CD4-positive, CD25-positive, alpha-beta regulatory T cell (primary cell): ENCODE measurements around the gene PRAMEF15. TPM values are rescaled to one million over a fixed set of nuclear protein-coding genes. Genes with fewer than 3 reads are reported as not detected.
"Not testable (repeated sequence)": the region's sequence is repeated elsewhere in the genome, so short reads cannot be mapped to it uniquely, and the experiment has no call there.

Source experiments
- ATAC-seq, 2 donors: fragments of 150-1000 bp; cut with Tn5 transposase; one replicate each; pipeline ENCODE4 v1.10.0; 2021; ENCODE audit warnings: low read depth in 2 of 2, moderate number of reproducible peaks in 2 of 2, moderate library complexity in 1 of 2
- DNase-seq, 3 donors: peaks; one replicate each; pipeline versions ENCODE4 v3.0.0 to v3.0.0-alpha.2; 2012 to 2022; ENCODE audit warnings: mixed read lengths in 1 of 3
- H3K27ac ChIP-seq: one replicate; pipeline ENCODE4 v1.7.0; 2013; ENCODE audit warnings: mild to moderate bottlenecking, low read length; ENCODE audit not compliant: insufficient read depth, poor library complexity, severe bottlenecking
- H3K27me3 ChIP-seq: one replicate; pipeline ENCODE4 v1.7.0; 2013; ENCODE audit warnings: low read length; ENCODE audit not compliant: control insufficient read depth, insufficient read depth
- H3K36me3 ChIP-seq: one replicate; pipeline ENCODE4 v1.7.0; 2013; ENCODE audit warnings: mild to moderate bottlenecking, low read length, moderate library complexity; ENCODE audit not compliant: control insufficient read depth, insufficient read depth
- H3K4me1 ChIP-seq: 2 replicates; pipeline ENCODE4 v1.7.0; 2013; ENCODE audit warnings: mild to moderate bottlenecking, low read length; ENCODE audit not compliant: insufficient read depth, control insufficient read depth, poor library complexity, severe bottlenecking
- H3K4me3 ChIP-seq: one replicate; pipeline ENCODE4 v1.7.0; 2013; ENCODE audit warnings: low read depth, mild to moderate bottlenecking, low read length, moderate library complexity
- H3K9me3 ChIP-seq, 2 experiments: 1 replicate in 1 of 2; 2 replicates in 1 of 2; pipeline ENCODE4 v1.7.0; 2013; ENCODE audit warnings: low read length in 2 of 2, mild to moderate bottlenecking in 1 of 2, moderate library complexity in 1 of 2; ENCODE audit not compliant: control insufficient read depth in 2 of 2
- H3K27ac Mint-ChIP-seq, 3 donors: one replicate each; pipeline ENCODE4 v1.8.0; 2020 to 2022; ENCODE audit warnings: mild to moderate bottlenecking in 3 of 3, mixed read lengths in 3 of 3, moderate library complexity in 2 of 3
- H3K27me3 Mint-ChIP-seq: one replicate; pipeline ENCODE4 v1.8.0; 2022; ENCODE audit warnings: mild to moderate bottlenecking, mixed read lengths
- H3K36me3 Mint-ChIP-seq: one replicate; pipeline ENCODE4 v1.8.0; 2020; ENCODE audit warnings: mixed read lengths
- H3K4me1 Mint-ChIP-seq, 4 donors: one replicate each; pipeline ENCODE4 v1.8.0; 2020 to 2022; ENCODE audit warnings: mixed read lengths in 4 of 4, mild to moderate bottlenecking in 1 of 4
- H3K4me3 Mint-ChIP-seq, 4 donors: one replicate each; pipeline ENCODE4 v1.8.0; 2020 to 2022; ENCODE audit warnings: mild to moderate bottlenecking in 4 of 4, mixed read lengths in 4 of 4, moderate library complexity in 3 of 4
- H3K9me3 Mint-ChIP-seq, 7 donors: one replicate each; pipeline ENCODE4 v1.8.0; 2020 to 2022; ENCODE audit warnings: mixed read lengths in 7 of 7, mild to moderate bottlenecking in 3 of 7, moderate library complexity in 2 of 7
- polyA plus RNA-seq, 4 donors: library from polyadenylated mRNA; unstranded; fragments of 300-500 nt; fragmentation: Illumina TruSeq; gene quantifications; one replicate each; pipeline ENCODE4 v1.2.3, GENCODE V29; 2021
- total RNA-seq: library from RNA; stranded (reverse); gene quantifications from one replicate; pipeline ENCODE4 v1.2.3, GENCODE V29; 2022

Gene PRAMEF15
- total and polyA plus RNA-seq, 5 donors from 2014 or later = not detected

DNA sequence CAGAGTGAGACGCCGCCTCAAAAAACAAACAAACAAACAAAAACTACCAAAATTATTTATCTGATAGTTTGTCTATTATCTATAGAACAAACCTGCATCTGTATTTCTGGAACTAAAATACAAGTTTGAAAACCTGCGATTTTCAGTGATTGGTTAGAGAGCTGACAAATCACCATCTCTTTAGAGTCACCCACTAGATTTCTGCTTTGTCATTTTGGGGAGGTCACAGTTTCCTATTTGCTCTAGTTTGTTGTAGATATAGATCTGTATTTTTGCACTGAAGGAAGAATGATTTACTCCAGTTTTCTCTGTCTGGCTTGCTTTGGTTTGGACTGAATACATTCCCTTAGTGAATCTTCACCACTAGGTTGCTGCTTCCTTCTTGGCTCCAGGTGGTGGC lies 51.2 kb downstream of the PRAMEF15 start:
- H3K36me3 ChIP-seq, H3K9me3 Mint-ChIP-seq, H3K9me3 ChIP-seq, DNase-seq, H3K4me1 ChIP-seq, H3K4me3 Mint-ChIP-seq, H3K27me3 ChIP-seq, H3K4me1 Mint-ChIP-seq, H3K36me3 Mint-ChIP-seq, H3K27me3 Mint-ChIP-seq, H3K27ac ChIP-seq, H3K27ac Mint-ChIP-seq, H3K4me3 ChIP-seq, ATAC-seq: not testable (repeated sequence)

DNA sequence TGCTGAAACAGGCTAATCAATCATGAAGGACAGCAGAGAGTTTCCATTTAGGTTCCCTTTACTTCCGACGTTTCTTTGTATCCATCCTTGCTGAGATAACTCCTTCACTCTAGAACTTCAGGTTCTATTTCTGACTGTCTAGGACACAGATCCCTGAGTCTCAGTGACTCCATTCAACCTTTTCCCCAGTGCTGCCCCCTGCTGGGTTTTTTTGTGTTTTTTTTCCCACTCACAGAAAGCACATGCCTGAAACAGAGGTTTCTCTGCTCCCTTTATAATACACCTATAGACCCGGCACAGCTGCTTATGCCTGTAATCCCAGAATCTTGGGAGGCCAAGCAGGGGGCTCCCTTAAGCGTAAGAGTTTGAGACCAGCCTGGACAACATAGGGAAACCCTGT lies 53.2 kb downstream of the PRAMEF15 start:
- not testable (repeated sequence) for H3K27me3 Mint-ChIP-seq, H3K27ac ChIP-seq, H3K9me3 ChIP-seq, H3K9me3 Mint-ChIP-seq, H3K4me3 ChIP-seq, H3K4me1 Mint-ChIP-seq, H3K36me3 ChIP-seq, H3K4me1 ChIP-seq, H3K4me3 Mint-ChIP-seq, ATAC-seq, H3K36me3 Mint-ChIP-seq, H3K27ac Mint-ChIP-seq, H3K27me3 ChIP-seq
- DNase-seq = peak in 1 of 3 donors; percentile 6

Other genes with a start within 250 kb of the PRAMEF15 start
- not detected for gene PRAMEF25, start 244.8 kb upstream of the PRAMEF15 start, total RNA-seq
- not detected for gene PRAMEF25, start 244.8 kb upstream of the PRAMEF15 start, polyA plus RNA-seq
- not detected for gene HNRNPCL2, start 198.7 kb upstream of the PRAMEF15 start, total RNA-seq
- not detected for gene HNRNPCL2, start 198.7 kb upstream of the PRAMEF15 start, polyA plus RNA-seq
- not detected for gene PRAMEF26, start 159.6 kb upstream of the PRAMEF15 start, total RNA-seq
- not detected for gene PRAMEF26, start 159.6 kb upstream of the PRAMEF15 start, polyA plus RNA-seq
- not detected for gene HNRNPCL4, start 149.9 kb upstream of the PRAMEF15 start, total RNA-seq
- not detected for gene HNRNPCL4, start 149.9 kb upstream of the PRAMEF15 start, polyA plus RNA-seq
- not detected for gene PRAMEF9, start 143.7 kb upstream of the PRAMEF15 start, total RNA-seq
- not detected for gene PRAMEF9, start 143.7 kb upstream of the PRAMEF15 start, polyA plus RNA-seq
- not detected for gene PRAMEF13, start 114.2 kb upstream of the PRAMEF15 start, total RNA-seq
- gene PRAMEF13, start 114.2 kb upstream of the PRAMEF15 start, polyA plus RNA-seq = not detected
- gene PRAMEF18, start 89.4 kb upstream of the PRAMEF15 start, total RNA-seq = not detected
- not detected for gene PRAMEF18, start 89.4 kb upstream of the PRAMEF15 start, polyA plus RNA-seq
- gene PRAMEF5, start 61.4 kb upstream of the PRAMEF15 start, total RNA-seq = not detected
- not detected for gene PRAMEF5, start 61.4 kb upstream of the PRAMEF15 start, polyA plus RNA-seq
- not detected for gene PRAMEF8, start 30.4 kb upstream of the PRAMEF15 start, total RNA-seq
- gene PRAMEF8, start 30.4 kb upstream of the PRAMEF15 start, polyA plus RNA-seq = not detected
- not detected for gene PRAMEF33, start 12.0 kb upstream of the PRAMEF15 start, total RNA-seq
- not detected for gene PRAMEF33, start 12.0 kb upstream of the PRAMEF15 start, polyA plus RNA-seq
- gene PRAMEF14, start 31.6 kb downstream of the PRAMEF15 start, total RNA-seq = not detected
- gene PRAMEF14, start 31.6 kb downstream of the PRAMEF15 start, polyA plus RNA-seq = not detected
- gene PRAMEF19, start 56.4 kb downstream of the PRAMEF15 start, total RNA-seq = not detected
- gene PRAMEF19, start 56.4 kb downstream of the PRAMEF15 start, polyA plus RNA-seq = not detected
- gene PRAMEF17, start 74.1 kb downstream of the PRAMEF15 start, total RNA-seq = not detected
- gene PRAMEF17, start 74.1 kb downstream of the PRAMEF15 start, polyA plus RNA-seq = not detected
- not detected for gene PRAMEF20, start 94.9 kb downstream of the PRAMEF15 start, total RNA-seq
- not detected for gene PRAMEF20, start 94.9 kb downstream of the PRAMEF15 start, polyA plus RNA-seq
- gene LRRC38, start 198.4 kb downstream of the PRAMEF15 start, total RNA-seq = not detected
- gene LRRC38, start 198.4 kb downstream of the PRAMEF15 start, polyA plus RNA-seq = not detected